Putamen (tissue), 1 donor: ENCODE measurements around the gene HOXD11.

ENCODE experiments used
- DNase-seq: peaks from one replicate; pipeline ENCODE4 v3.0.0-alpha.2; 2016; ENCODE audit warnings: low spot score

HOXD11 gene

DNA sequence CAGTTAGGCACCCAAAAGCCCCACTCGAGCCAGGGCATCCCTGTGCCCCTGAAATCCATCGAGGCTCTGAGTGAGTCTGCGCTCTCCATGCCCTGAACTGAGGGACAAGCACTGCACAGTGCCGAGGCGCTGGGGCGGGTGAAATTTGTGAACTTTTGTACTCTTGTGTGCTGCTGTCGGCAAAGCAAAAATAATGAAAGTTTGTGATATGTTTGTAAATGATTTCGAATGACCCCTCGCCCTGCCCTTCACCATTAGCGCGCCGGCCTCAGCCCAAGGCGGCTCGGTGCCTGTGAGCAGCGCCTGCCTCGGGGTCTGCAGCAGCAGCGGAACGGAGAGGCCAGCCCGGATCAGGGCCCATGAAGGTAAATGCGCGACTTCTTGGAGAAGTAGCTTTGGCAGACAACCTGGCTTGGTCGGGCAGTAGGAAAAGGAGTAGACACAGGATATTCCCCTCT lies 42.4 kb downstream of the HOXD11 start:
- no peak for DNase-seq

DNA sequence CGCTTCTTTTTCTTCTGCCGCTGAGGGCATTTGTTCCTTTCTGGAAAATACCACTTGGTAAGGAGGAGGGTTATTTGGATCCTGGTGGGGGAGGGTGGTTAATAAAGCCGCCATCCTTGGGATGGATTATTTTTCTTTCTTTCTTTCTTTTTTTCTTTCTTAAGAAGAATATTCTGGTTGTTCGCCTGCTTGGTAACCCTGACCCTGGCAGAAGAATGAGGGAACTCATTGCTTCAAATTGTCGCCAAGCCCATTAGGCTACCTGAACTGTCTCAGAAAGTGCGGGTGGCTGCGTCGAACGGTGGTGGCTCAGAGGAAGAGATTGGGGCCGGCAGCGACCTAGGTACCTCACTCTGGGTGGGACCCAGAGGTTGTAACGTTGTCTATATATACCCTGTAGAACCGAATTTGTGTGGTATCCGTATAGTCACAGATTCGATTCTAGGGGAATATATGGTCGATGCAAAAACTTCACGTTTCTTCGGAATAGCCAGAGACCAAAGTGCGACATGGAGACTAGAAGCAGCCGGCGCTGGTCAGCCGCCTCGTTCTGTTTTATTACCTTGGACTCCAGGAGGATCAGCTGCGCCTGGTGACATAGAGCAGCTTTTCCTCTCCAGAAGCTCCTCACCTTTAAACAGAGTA lies 43.0 kb downstream of the HOXD11 start:
- no peak for DNase-seq

- DNase-seq = no peak
These were observed 43.7 kb downstream of the HOXD11 start for GRCh38 chr2:176150584-176151441.

DNA sequence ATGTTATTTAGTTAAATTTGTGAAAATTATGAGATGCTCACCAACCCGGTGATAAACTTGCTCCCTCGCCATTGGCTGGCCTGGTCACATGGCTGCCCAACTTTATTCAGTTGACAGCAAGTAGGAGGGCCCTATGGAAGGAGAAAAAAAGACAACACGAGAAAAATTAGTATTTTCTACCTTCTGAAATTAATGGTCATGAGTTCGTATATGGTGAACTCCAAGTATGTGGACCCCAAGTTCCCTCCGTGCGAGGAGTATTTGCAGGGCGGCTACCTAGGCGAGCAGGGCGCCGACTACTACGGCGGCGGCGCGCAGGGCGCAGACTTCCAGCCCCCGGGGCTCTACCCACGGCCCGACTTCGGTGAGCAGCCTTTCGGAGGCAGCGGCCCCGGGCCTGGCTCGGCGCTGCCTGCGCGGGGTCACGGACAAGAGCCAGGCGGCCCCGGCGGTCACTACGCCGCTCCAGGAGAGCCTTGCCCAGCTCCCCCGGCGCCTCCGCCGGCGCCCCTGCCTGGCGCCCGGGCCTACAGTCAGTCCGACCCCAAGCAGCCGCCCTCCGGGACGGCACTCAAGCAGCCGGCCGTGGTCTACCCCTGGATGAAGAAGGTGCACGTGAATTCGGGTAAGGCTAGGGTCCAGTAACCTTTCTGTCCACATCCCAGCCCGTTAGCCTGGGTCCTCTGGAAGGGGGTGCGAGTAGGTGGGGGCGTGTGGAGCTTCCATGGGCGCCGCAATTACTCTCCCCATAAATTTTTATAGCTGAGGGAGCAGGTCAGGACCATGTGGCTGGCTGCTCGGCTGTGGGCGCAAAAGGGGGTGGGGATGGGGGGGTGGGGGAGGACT lies 44.6 kb downstream of the HOXD11 start, which contains the start of gene HOXD4:
HOXD4 (plus strand) TSS at position 109 of the 846 bp plus-strand sequence; CDS start at position 193, 84 bp downstream.
- no peak for DNase-seq

- no peak for DNase-seq
These were observed 45.5 kb downstream of the HOXD11 start for GRCh38 chr2:176152350-176153181.

DNA sequence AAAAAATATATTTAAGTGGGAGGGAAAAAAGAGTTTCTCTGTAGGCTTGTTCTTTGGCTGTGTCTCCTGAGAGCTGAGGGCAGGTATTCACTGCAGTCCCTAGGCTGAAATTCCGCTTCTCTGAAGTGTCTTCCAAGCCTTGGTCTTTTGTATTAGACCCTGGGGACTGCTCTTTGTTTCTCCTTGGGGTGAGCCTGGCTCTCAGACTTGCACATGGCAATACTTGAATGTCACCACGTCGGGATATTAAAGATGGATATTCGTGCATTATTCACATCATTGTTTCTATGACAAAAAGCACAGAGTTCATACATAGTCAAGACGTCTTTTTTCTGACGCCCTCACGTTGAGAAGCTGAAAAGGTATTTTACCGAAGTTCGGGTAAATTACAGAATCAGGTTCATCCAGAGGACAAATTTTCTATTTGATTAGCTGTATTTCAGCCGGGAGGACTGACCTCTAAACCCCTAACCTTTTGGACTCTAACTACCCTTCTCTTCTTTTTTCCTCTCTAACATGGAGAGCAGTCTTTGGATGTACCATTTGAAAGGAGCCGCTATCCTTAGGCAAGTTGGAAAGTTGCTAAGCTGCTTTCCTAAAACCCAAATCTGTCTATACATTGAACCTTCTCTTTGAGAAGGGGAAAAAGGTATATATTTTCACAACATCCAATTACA lies 47.6 kb downstream of the HOXD11 start:
- no peak for DNase-seq

GRCh38 chr2:176155356-176156044 lies 48.4 kb downstream of the HOXD11 start:
- DNase-seq = no peak

GRCh38 chr2:176156301-176156806 lies 49.3 kb downstream of the HOXD11 start:
- DNase-seq = no peak

- DNase-seq = no peak
These were observed 49.9 kb downstream of the HOXD11 start, which contains the start of gene HOXD3 for GRCh38 chr2:176156807-176157498. Gene HOXD3 (plus strand): TSS chr2:176157307. CDS start chr2:176169115, 11,808 bp downstream.

DNA sequence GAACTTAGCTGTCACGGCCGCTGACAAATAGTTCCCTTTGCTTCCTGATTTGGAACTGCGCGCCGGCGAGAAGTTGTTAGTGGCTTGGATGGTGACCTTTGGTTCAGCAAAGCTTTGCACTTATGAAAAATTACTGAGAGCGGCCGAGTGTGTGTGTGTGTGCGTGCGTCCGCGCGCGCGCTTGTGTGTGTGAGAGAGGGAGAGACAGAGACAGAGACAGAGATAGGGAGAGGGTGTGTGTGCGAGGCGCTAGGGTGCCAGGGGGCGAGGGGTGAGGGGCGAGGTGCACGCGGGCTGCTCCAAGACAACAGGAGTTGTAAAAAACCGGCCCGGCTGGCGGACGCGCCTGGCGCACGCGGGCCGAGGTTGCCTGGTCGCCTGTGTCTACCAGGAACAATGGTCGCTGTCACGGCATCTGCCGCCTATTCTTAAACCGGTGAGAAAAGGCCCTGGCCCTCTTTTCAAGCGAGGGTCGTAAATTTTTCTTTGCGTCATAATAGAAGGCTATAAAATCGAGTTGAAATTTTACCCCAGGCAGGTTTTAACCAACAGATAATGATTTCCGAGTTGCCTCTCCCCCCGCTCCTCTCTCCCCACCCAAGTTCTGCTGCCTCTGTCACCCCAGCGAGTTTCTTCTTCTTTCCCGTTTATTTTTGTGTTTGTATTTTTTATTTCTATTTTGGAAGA lies 50.6 kb downstream of the HOXD11 start:
- no peak for DNase-seq

- DNase-seq = no peak
These were observed 51.1 kb downstream of the HOXD11 start for GRCh38 chr2:176158186-176158591.

DNA sequence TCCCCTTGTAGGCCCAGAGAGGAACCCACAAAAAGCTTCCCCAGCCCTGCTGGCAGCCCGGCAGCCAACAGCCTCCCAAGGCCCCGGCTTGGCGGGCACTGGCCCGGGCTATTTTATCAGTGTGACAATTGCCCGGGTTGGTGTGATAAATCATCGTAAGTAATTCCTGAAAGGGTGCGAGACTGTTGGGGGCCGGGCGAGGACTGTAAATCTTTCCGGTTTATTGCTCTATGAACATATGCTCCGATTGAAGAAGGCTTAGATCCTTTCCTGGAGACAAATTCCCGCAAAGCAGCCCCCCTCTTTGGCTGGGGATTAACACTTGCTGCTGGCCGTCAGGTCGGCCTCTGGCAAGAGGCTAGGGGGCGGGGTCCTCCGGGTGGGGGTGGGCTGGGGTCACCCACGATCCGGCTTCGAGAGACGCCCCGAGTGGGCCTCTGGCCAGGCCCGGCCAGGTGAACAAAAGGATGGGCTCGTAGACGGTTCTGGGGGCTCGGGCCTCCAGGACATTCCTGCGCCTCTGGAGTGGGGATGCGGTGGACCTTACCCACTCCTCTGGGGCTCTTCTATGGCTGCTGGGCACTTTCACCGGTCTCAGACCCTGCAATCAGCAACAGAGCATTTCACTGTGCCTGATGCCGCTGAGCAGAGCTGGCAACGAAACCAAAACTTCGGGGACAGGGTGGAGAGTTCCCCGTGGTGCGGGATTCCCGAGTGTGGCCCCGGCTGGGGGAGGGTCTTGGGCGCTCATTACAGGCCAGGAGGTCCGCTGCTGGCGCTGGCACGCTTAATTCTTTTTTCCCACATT lies 52.0 kb downstream of the HOXD11 start:
- no peak for DNase-seq
